Neural cell (in vitro differentiated cells): ENCODE data around the gene PNPLA3.

Experiments used
- EP300 ChIP-seq: fragments of 450-650 bp; conservative IDR thresholded peaks from 2 replicates; pipeline ENCODE4 v1.6.1; 2014; ENCODE audit warnings: antibody characterized with exemption, mild to moderate bottlenecking, moderate library complexity; ENCODE audit not compliant: poor library complexity, severe bottlenecking
- EZH2 ChIP-seq: fragments of 200-600, 300-800 bp; shearing (Covaris generic), sonication (generic); IDR thresholded peaks from 2 replicates; pipeline ENCODE4 v1.6.1; 2014; ENCODE audit warnings: antibody characterized with exemption, low read length, borderline replicate concordance, mild to moderate bottlenecking; ENCODE audit not compliant: insufficient read depth, poor library complexity, severe bottlenecking
- MXI1 ChIP-seq: fragments of 450-650 bp; conservative IDR thresholded peaks from 2 replicates; pipeline ENCODE4 v1.6.1; 2014; ENCODE audit warnings: antibody characterized with exemption, mild to moderate bottlenecking; ENCODE audit not compliant: poor library complexity, severe bottlenecking
- POLR2AphosphoS5 ChIP-seq: IDR thresholded peaks from 2 replicates; pipeline ENCODE4 v1.6.1; 2012
- RAD21 ChIP-seq: fragments of 450-650 bp; conservative IDR thresholded peaks from 2 replicates; pipeline ENCODE4 v1.6.1; 2014; ENCODE audit warnings: antibody characterized with exemption, mild to moderate bottlenecking, moderate library complexity
- SMC3 ChIP-seq: fragments of 450-650 bp; conservative IDR thresholded peaks from 2 replicates; pipeline ENCODE4 v1.6.1; 2014; ENCODE audit warnings: antibody characterized with exemption, mild to moderate bottlenecking, moderate library complexity; ENCODE audit not compliant: poor library complexity
- TAF1 ChIP-seq: IDR thresholded peaks from 2 replicates; pipeline ENCODE4 v1.6.1; 2012; ENCODE audit warnings: low read depth
- TF ChIP-seq, protein P1 (sequence below): fragments of 450-650 bp; IDR thresholded peaks from 2 replicates; pipeline ENCODE4 v1.5.1; 2014; ENCODE audit warnings: antibody characterized with exemption, mild to moderate bottlenecking, moderate library complexity; ENCODE audit not compliant: poor library complexity, severe bottlenecking
- TF ChIP-seq, protein P2 (sequence below): IDR thresholded peaks from 2 replicates; pipeline ENCODE4 v1.6.1; 2012; ENCODE audit warnings: borderline replicate concordance

DNA sequence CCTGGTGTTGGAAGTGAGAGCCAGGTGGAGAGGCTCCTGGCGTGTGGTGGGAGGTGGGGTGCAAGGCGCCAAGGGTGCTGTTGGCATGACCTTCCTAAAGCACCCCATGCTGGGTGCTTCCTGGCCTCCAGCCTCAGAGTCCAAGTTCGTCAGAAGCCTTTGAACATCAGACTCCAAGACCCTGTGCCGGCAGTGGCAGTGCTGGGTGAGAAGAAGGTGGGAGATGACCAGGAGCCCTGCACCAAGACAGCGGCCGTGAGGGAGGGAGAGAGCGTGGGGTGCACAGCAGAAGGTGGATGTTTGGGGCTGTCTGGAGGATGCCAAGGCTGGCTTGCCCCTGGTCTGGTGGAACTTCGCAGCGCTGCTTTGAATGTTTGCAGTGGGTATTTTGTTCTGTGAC is 70.8 kb downstream of the PNPLA3 start:
- TF ChIP-seq, protein P1, sequence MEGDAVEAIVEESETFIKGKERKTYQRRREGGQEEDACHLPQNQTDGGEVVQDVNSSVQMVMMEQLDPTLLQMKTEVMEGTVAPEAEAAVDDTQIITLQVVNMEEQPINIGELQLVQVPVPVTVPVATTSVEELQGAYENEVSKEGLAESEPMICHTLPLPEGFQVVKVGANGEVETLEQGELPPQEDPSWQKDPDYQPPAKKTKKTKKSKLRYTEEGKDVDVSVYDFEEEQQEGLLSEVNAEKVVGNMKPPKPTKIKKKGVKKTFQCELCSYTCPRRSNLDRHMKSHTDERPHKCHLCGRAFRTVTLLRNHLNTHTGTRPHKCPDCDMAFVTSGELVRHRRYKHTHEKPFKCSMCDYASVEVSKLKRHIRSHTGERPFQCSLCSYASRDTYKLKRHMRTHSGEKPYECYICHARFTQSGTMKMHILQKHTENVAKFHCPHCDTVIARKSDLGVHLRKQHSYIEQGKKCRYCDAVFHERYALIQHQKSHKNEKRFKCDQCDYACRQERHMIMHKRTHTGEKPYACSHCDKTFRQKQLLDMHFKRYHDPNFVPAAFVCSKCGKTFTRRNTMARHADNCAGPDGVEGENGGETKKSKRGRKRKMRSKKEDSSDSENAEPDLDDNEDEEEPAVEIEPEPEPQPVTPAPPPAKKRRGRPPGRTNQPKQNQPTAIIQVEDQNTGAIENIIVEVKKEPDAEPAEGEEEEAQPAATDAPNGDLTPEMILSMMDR = no peak
- no peak for TF ChIP-seq POLR2AphosphoS5
- TF ChIP-seq SMC3 = no peak
- TF ChIP-seq EZH2 = no peak
- no peak for TF ChIP-seq RAD21
- no peak for TF ChIP-seq EP300
- no peak for TF ChIP-seq TAF1
- no peak for TF ChIP-seq MXI1
- TF ChIP-seq, protein P2, sequence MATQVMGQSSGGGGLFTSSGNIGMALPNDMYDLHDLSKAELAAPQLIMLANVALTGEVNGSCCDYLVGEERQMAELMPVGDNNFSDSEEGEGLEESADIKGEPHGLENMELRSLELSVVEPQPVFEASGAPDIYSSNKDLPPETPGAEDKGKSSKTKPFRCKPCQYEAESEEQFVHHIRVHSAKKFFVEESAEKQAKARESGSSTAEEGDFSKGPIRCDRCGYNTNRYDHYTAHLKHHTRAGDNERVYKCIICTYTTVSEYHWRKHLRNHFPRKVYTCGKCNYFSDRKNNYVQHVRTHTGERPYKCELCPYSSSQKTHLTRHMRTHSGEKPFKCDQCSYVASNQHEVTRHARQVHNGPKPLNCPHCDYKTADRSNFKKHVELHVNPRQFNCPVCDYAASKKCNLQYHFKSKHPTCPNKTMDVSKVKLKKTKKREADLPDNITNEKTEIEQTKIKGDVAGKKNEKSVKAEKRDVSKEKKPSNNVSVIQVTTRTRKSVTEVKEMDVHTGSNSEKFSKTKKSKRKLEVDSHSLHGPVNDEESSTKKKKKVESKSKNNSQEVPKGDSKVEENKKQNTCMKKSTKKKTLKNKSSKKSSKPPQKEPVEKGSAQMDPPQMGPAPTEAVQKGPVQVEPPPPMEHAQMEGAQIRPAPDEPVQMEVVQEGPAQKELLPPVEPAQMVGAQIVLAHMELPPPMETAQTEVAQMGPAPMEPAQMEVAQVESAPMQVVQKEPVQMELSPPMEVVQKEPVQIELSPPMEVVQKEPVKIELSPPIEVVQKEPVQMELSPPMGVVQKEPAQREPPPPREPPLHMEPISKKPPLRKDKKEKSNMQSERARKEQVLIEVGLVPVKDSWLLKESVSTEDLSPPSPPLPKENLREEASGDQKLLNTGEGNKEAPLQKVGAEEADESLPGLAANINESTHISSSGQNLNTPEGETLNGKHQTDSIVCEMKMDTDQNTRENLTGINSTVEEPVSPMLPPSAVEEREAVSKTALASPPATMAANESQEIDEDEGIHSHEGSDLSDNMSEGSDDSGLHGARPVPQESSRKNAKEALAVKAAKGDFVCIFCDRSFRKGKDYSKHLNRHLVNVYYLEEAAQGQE = no peak
